ENCODE data around the gene AHNAK2. TPM values are rescaled to one million over a fixed set of nuclear protein-coding genes. Genes with fewer than 3 reads are reported as not detected.

AHNAK2 gene
- total RNA-seq, 1 experiment from 2014 or later, result 223 TPM

DNA sequence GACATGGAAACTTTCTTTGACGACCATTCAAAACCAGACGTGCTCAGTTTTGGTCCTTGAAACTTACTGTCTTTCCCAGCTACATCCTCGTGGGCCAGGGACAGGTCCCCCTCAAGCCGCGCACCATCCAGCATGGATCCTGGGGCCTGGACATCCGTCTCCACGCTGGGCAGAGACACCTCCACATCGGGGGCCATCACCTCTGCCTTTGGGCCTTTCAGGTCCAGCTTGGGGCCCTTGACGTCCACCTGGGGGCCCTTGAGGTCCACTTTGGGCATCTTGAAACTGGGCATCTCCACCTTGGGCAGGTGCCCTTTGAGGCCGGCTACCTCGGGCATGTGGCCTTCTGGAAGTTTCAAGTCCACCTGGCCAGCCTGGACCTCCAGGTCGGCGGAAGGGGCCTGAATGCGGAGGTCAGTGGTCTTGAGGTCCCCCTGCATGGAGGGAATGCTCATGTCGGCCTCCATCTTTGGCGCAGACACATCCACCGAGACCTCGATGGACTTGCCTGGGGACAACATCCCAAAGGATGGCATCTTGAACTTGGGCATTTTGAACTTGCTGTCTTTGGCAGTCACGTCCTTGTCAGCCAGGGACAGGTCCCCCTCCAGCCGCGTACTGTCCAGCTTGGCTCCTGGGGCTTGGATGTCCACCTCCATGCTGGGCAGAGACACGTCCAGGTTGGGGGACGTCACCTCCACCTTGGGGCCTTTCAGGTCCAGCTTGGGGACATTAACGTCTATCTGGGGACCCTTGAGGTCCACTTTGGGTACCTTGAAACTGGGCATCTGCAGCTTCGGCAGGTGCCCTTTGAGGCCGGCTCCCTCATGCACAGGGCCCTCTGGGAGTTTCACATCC lies 36.4 kb downstream of the AHNAK2 start:
- Histone ChIP-seq H3K4me1 (ENCODE audit: control insufficient read depth, insufficient read depth, low read length) (no peaks in the 10 kb centered on the region), H3K9me3 (ENCODE audit: control insufficient read depth, insufficient read depth, low read depth, low read length) (no peaks in the 10 kb centered on the region), H3K36me3 (ENCODE audit: control insufficient read depth, insufficient read depth, low read length) (peaks cover 5% of the 10 kb centered on the region), H3K4me3 (ENCODE audit: low read depth in 2 of 2, low read length in 2 of 2) (no peak overlapping the region), H3K27me3 (ENCODE audit: control insufficient read depth, insufficient read depth, low read length) (no peaks in the 10 kb centered on the region), H3K27ac (ENCODE audit: low read length) (no peak overlapping the region)
- intact Hi-C loops (cut with micrococcal nuclease; ENCODE audit: unreplicated experiment) (no loop called here), in situ Hi-C loops (cut with HindIII; ENCODE audit: low pct_unique_long_range_greater_than_20kb, low sequenced_read_pairs) (no loop called here)
- ATAC-seq (no peak), DNase-seq (ENCODE audit: low read depth, low spot score) (no peak)
- no peak for TF ChIP-seq SIN3A (IDR thresholded peaks at IDR 0.05; ENCODE audit: borderline replicate concordance, insufficient read depth, low read depth, low read length)
- ChIA-PET CTCF (interaction anchor here (0.5 kb wide), 1 partner anchor 27 kb away, joined by 5 read pairs; no protein-coding TSS in a partner anchor), POLR2A (no interaction called here)
- BruUV-seq (replicated peaks), result no TSS peak

DNA sequence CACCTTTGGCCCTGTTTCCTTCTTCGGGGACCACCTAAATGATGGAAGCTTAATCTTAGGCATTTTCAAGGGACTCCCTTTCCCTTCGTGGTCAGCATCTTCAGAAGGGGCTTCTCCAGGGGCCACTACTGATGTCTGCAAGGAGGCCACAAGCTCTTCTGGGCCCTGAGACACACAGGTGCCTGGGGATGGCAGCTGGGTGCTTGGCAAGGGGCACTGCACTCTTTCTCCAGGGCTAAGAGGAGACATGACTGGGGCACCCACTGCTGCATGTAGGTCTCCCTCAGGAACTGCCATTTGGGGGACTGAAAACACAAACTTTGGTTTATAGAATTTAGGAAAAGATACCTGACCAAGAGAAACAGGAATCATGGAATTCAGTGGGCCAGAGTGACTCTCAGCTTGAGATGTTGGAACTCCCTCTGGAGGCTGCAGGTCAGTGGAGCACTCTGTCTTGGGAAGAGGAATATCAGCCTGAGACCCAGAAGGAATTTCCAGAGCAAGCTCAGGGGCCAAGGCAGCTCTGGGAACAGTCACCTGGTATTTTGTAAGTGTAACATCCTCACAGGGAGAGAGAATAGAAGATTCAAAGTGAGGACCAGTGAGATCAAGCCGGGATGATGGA lies 37.5 kb downstream of the AHNAK2 start:
- ATAC-seq, result no peak; the same call in 1 of the 2 replicates
- in situ Hi-C loops (cut with HindIII; ENCODE audit: low pct_unique_long_range_greater_than_20kb, low sequenced_read_pairs) (no loop called here), intact Hi-C loops (cut with micrococcal nuclease; ENCODE audit: unreplicated experiment) (no loop called here)

More for the DNA sequence above, 37.5 kb downstream of the AHNAK2 start:
- no peak for DNase-seq (ENCODE audit: low read depth, low spot score)
- CTCF ChIA-PET, result interaction anchor here (0.5 kb wide), 1 partner anchor 28 kb away, joined by 5 read pairs; no protein-coding TSS in a partner anchor
- Histone ChIP-seq H3K4me3 (ENCODE audit: low read depth in 2 of 2, low read length in 2 of 2) (no peak overlapping the region), H3K27ac (ENCODE audit: low read length) (no peak overlapping the region), H3K4me1 (ENCODE audit: control insufficient read depth, insufficient read depth, low read length) (no peaks in the 10 kb centered on the region), H3K9me3 (ENCODE audit: control insufficient read depth, insufficient read depth, low read depth, low read length) (no peaks in the 10 kb centered on the region), H3K27me3 (ENCODE audit: control insufficient read depth, insufficient read depth, low read length) (no peaks in the 10 kb centered on the region), H3K36me3 (ENCODE audit: control insufficient read depth, insufficient read depth, low read length) (peaks cover 5% of the 10 kb centered on the region)
- POLR2A ChIA-PET, result no interaction called here
- BruUV-seq (replicated peaks), result no TSS peak
- TF ChIP-seq TCF7L2 (IDR thresholded peaks at IDR 0.05; ENCODE audit: low read depth, low read length) (no peak), SIN3A (IDR thresholded peaks at IDR 0.05; ENCODE audit: borderline replicate concordance, insufficient read depth, low read depth, low read length) (no peak), POLR2AphosphoS5 (IDR thresholded peaks at IDR 0.05; ENCODE audit: low read depth, low read length) (no peak)
- TF ChIP-seq, protein P1, sequence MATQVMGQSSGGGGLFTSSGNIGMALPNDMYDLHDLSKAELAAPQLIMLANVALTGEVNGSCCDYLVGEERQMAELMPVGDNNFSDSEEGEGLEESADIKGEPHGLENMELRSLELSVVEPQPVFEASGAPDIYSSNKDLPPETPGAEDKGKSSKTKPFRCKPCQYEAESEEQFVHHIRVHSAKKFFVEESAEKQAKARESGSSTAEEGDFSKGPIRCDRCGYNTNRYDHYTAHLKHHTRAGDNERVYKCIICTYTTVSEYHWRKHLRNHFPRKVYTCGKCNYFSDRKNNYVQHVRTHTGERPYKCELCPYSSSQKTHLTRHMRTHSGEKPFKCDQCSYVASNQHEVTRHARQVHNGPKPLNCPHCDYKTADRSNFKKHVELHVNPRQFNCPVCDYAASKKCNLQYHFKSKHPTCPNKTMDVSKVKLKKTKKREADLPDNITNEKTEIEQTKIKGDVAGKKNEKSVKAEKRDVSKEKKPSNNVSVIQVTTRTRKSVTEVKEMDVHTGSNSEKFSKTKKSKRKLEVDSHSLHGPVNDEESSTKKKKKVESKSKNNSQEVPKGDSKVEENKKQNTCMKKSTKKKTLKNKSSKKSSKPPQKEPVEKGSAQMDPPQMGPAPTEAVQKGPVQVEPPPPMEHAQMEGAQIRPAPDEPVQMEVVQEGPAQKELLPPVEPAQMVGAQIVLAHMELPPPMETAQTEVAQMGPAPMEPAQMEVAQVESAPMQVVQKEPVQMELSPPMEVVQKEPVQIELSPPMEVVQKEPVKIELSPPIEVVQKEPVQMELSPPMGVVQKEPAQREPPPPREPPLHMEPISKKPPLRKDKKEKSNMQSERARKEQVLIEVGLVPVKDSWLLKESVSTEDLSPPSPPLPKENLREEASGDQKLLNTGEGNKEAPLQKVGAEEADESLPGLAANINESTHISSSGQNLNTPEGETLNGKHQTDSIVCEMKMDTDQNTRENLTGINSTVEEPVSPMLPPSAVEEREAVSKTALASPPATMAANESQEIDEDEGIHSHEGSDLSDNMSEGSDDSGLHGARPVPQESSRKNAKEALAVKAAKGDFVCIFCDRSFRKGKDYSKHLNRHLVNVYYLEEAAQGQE (IDR thresholded peaks at IDR 0.05; ENCODE audit: insufficient read depth in 1 of 2, low read depth in 2 of 2, low read length in 1 of 2), result no peak
- TF ChIP-seq, protein P2, sequence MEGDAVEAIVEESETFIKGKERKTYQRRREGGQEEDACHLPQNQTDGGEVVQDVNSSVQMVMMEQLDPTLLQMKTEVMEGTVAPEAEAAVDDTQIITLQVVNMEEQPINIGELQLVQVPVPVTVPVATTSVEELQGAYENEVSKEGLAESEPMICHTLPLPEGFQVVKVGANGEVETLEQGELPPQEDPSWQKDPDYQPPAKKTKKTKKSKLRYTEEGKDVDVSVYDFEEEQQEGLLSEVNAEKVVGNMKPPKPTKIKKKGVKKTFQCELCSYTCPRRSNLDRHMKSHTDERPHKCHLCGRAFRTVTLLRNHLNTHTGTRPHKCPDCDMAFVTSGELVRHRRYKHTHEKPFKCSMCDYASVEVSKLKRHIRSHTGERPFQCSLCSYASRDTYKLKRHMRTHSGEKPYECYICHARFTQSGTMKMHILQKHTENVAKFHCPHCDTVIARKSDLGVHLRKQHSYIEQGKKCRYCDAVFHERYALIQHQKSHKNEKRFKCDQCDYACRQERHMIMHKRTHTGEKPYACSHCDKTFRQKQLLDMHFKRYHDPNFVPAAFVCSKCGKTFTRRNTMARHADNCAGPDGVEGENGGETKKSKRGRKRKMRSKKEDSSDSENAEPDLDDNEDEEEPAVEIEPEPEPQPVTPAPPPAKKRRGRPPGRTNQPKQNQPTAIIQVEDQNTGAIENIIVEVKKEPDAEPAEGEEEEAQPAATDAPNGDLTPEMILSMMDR (IDR thresholded peaks at IDR 0.05), result no peak; the same call in 1 of the 2 replicates
